Adipocyte (in vitro differentiated cells): ENCODE results near the gene USP2.

ENCODE experiments used
- DNase-seq: peaks from one replicate; pipeline ENCODE4 v3.0.0-alpha.2; 2015; ENCODE audit warnings: low read depth
- H3K27me3 ChIP-seq: replicated peaks from 2 replicates; pipeline ENCODE4 v1.7.0; 2013; ENCODE audit warnings: mild to moderate bottlenecking, low read length, moderate library complexity; ENCODE audit not compliant: control insufficient read depth, insufficient read depth
- H3K36me3 ChIP-seq: 2 replicates; pipeline ENCODE4 v1.7.0; 2013; ENCODE audit warnings: low read length, mild to moderate bottlenecking, moderate library complexity; ENCODE audit not compliant: control insufficient read depth, insufficient read depth, severe bottlenecking
- H3K4me1 ChIP-seq: 2 replicates; pipeline ENCODE4 v1.7.0; 2013; ENCODE audit warnings: mild to moderate bottlenecking, low read length, moderate library complexity; ENCODE audit not compliant: control insufficient read depth, insufficient read depth
- H3K4me3 ChIP-seq: 2 replicates; pipeline ENCODE4 v1.7.0; 2013; ENCODE audit warnings: mild to moderate bottlenecking, low read length, moderate library complexity
- H3K9ac ChIP-seq: 2 replicates; pipeline ENCODE4 v1.7.0; 2013; ENCODE audit warnings: mild to moderate bottlenecking, low read length, moderate library complexity
- H3K9me3 ChIP-seq: 2 replicates; pipeline ENCODE4 v1.7.0; 2013; ENCODE audit warnings: mild to moderate bottlenecking, low read length, moderate library complexity; ENCODE audit not compliant: control insufficient read depth

The USP2 gene

DNA sequence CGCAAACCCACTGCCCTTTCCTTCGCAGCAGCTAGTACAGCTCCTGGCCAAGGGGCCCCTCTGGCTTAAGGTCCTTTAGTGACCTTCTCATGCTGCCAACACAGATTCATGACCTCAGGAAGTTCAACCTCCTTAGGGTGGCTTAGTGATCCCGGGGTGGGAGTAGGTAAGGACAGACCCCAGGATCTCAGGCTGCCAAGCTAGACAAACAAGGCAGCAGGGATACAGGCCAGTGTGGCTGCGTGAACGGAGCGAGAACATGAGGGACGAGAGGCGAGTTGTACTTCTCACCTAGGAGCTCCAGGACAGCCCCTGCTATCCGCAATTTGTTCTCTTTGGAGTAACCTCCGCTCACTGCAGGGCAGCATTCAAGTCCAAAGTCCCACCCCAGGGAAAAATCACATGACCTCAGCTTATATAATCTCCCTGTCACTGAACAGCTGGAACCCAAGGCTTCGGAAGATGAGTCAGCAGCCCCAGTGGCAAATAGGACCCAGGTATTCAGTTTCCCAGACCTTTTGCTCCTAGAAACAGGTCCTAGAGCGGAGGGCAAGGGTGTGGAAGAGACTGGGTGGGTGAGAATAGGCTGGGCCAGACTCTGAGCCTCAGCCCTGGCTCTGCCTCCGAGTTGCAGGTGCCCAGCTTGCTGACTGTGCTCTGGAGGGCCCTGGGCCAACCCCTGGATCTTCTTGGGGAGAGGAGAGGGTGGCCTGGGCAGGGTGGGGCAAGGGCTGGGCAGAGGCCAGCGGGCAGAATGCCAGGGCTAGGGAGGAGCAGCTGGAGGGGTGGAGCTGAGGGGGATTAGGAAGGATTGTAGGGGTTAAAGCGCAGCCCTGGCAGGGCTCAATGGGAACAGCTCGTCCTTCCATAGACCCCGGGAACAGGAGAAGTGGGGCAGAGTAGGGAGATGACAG, 13.1 kb downstream of the USP2 start:
- H3K9ac ChIP-seq, result no peak overlapping the region
- peaks cover 40% of the 10 kb centered on the region for H3K4me1 ChIP-seq
- H3K36me3 ChIP-seq, result no peaks in the 10 kb centered on the region
- H3K27me3 ChIP-seq, result no peaks in the 10 kb centered on the region
- no peak overlapping the region for H3K4me3 ChIP-seq
- H3K9me3 ChIP-seq, result no peaks in the 10 kb centered on the region
- no peak for DNase-seq

DNA sequence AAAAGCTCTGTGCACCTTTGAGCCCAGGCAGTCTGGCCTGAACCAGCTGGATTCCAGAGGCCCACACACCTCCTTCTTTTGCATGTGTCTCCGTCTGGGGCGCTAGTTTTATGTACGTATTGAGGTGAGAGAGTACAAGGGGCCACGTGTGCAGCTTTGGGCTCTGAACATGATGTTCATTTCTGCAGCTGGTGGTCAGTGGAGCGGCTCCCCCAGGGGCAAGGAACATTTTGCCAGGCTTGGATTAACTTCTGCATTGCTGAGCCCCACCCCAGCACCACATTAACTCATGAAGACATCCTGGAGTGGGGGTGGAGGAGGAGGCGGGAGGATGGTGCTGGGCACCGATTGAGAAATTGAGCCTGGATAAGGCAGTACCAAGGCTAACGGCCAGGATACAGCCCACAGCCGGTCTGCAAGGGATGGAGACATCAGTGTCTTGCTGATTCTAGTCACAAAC, 13.8 kb downstream of the USP2 start:
- DNase-seq, result peak; percentile 40
- H3K27me3 ChIP-seq, result no peaks in the 10 kb centered on the region
- peaks cover 47% of the 10 kb centered on the region for H3K4me1 ChIP-seq
- H3K36me3 ChIP-seq, result no peaks in the 10 kb centered on the region
- no peak overlapping the region for H3K4me3 ChIP-seq
- no peak overlapping the region for H3K9ac ChIP-seq
- no peaks in the 10 kb centered on the region for H3K9me3 ChIP-seq

DNA sequence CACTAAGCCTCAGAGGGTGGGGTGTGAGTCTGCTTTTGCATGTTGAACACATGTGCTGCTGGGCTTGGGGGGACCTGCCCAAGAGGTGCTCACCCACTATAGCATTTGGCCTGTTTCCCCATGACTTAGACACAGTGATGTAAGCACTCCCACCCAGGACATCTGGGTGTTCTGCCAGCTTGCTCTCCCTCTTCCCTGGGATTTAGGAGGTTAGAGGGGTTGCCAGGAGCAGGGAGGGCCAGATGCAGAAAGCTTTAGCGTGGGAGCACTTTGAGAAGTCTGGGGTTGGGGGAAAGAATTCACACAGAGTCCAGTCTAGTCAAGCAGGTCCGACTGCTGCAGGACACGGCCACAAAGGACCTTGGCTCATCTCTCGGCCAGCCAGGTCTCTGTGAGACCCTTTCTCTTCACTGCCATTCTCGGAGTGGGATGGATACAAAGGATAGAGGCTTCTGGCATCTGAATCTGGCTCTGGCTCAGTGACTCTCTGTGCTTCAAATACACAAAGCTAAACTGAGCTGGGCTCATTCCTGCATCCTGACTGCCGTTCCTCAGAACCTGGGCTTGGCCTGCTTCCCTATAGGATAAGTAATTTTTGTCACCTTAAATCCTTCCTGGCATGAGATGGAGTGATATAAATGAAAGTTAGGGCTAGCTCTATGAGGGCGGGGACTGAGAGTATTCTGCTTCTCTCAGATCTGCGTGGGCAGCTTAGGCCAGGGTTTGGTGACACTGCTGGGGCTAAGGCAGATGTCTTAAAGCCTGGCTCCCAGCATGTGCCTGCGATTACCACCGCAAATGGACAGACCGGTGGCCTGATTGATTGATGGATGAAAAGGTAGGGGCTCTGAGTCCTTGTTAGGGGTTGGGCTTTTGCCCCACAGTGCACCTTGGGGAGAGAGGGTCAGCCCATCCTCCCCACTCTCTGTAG, 14.5 kb downstream of the USP2 start:
- H3K4me3 ChIP-seq, result no peak overlapping the region
- H3K9me3 ChIP-seq, result no peaks in the 10 kb centered on the region
- no peak for DNase-seq
- no peaks in the 10 kb centered on the region for H3K36me3 ChIP-seq
- H3K4me1 ChIP-seq, result peaks cover 54% of the 10 kb centered on the region
- H3K9ac ChIP-seq, result no peak overlapping the region
- H3K27me3 ChIP-seq, result no peaks in the 10 kb centered on the region

DNA sequence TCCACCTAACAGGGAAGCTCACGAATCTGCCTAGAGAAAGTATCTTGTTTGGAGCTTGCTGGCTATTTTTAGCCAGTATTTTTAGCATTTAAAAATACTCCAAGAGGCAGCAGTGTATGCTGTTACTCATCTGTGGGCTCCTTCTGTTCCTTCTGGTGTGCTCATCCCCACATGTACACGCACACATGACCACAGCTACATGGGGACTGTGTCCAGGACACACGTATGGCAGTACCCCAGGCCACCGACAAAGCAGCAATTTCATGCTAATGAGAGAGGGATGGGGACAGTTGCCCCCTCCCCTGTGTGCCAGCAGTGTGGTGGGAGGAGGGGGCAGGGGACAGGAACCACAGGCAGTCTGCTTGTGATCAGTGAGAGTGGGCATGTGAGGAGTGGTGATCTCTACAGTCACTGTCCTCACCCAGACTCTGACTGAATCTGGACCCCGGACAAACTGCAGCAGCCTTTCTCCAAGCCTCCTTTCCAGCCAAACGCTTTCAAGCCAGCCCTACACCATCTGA, 16.4 kb downstream of the USP2 start:
- H3K27me3 ChIP-seq, result no peaks in the 10 kb centered on the region

DNA sequence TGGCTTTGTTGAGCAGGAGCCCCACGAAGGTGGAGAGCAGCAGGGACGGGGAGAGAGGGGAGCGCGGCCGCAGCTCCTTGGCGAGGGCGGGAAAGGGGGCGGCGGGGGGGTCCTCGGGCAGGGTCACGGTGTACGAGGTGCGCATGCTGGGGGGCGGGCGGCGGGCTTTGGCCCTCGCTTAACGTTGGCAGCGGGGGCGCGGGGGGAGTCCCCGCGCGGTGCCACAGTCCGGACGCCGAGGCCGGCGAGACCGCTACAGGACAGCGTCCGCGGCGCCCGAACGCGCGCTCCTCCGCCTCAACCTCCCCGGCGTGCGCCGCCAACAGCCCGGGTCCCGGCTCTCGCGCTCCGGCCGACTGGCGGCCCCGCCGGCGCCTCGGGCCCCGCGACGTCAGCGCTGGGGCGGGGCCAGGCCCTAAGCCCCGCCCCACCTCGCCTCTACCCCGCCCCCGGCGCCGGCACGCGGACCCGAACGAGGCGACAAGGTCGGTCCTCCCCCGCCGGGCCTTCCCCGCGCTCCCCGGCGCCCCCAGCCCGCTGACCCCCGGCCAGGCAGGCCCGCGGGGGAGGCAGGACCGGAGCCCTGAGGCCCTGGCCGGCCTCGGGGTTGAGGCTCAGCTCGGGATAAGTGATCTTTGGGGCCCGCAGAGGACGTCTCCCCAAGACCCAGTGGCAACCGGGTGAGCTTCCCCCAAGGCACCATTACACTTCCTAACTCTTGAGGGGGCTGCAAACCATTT, 17.5 kb downstream of the USP2 start:
- H3K27me3 ChIP-seq, result no peaks in the 10 kb centered on the region
- peaks cover 3% of the 10 kb centered on the region for H3K36me3 ChIP-seq
- peak; percentile 89 for DNase-seq
- H3K9ac ChIP-seq, result no peak overlapping the region
- peaks cover 61% of the 10 kb centered on the region for H3K4me1 ChIP-seq
- H3K9me3 ChIP-seq, result no peaks in the 10 kb centered on the region
- H3K4me3 ChIP-seq, result peak overlapping the region; percentile 60

More for the DNA sequence above, 16.4 kb downstream of the USP2 start:
- DNase-seq, result no peak
- Histone ChIP-seq H3K4me1 (peaks cover 57% of the 10 kb centered on the region), H3K9me3 (no peaks in the 10 kb centered on the region), H3K36me3 (no peaks in the 10 kb centered on the region), H3K9ac (no peak overlapping the region), H3K4me3 (no peak overlapping the region)

DNA sequence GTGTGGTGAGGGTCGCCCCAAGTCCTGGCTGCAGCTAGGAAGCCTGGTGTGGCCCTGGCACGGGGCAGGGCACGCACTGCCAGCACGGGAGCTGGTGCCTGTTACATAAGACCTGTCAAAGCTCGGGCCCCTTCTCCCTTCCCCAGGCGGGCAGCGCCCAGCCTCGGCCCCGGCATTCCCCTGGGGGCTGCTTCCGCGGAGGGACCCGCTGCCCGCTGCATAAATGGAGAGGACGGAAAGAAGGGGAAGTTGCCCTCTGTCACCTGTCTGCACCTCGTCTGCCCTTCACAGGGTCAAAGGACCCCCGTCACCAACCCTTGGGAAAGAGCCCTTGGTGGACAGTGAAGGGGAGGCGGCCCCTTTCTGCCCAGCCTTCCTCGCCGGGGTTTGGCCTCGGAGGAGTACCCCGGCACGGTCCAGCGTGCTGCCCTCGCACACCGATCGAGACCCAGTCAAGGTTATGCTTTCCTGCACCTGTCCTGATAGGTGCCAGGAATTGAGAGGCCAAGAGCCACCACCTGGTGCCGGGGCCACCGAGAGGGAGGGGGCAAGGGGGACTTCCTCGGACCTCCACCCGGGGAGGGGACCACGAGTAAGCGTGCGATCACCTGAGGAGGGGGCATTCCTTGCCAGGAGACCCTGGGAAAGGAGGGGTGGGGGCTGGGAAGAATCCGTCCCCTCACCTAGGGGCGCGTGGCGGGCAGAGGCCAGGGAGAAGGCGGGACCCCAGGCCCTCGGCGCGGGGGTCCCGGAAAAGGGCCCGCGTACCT, 18.2 kb downstream of the USP2 start:
- DNase-seq, result no peak
- peaks cover 3% of the 10 kb centered on the region for H3K36me3 ChIP-seq
- no peak overlapping the region for H3K9ac ChIP-seq
- H3K9me3 ChIP-seq, result no peaks in the 10 kb centered on the region
- no peaks in the 10 kb centered on the region for H3K27me3 ChIP-seq
- peaks cover 54% of the 10 kb centered on the region for H3K4me1 ChIP-seq
- H3K4me3 ChIP-seq, result no peak overlapping the region

DNA sequence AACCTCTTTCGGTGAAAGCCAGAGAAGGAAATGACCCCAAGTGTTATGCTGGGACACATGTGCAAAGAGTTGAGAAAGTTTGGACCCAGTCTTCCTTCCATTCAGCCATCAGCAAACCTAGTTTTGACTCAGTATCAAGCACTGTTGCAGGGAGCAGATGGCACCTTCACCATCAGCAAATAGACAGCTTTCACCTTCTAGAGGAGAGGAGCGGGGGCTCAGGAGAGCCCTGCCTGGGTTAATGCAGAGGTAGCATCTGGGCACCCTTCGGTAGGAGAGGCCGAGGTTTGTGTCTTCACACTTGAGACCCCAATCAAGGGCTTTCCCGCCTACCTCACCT, 18.8 kb downstream of the USP2 start:
- Histone ChIP-seq H3K36me3 (peaks cover 3% of the 10 kb centered on the region), H3K9ac (no peak overlapping the region), H3K9me3 (no peaks in the 10 kb centered on the region), H3K4me3 (no peak overlapping the region), H3K4me1 (peaks cover 49% of the 10 kb centered on the region), H3K27me3 (no peaks in the 10 kb centered on the region)
- no peak for DNase-seq

DNA sequence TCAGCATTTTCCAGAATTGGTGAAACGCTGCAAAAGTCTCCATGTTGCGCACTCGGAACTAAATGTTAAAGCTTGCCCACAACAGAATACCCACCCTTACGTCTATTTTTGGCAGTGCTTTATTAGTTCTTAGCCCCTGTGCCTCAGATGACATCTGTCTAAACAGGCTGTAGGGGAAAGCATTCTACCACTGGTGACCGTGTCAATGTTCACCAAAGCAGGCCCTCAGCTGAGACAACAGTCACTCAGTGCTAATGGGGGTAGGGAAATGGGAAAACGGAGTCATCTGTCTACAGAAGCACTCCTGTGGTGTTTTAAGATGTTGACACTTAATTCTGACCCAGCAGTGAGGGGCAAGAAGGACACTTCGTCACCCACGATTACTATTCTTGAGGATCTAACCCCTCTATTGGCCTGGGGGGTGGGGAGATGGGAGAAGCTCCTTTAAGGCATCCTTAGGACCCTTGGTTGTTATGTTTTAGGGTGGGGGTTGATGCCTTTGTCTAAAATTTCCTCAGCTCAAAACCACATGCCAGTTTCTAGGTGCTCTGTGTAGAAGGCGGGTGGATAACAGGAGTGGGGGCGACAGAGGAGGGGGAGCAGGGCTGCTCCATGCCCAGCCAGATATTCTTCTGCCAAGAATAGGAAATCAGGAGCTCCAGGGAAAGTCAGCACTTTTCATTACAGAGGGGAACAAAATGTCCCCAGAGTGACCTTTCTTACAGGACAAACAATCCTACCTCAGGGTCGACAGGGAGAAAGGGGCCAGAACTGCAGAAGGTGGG, 19.4 kb downstream of the USP2 start:
- no peak overlapping the region for H3K4me3 ChIP-seq
- H3K9me3 ChIP-seq, result no peaks in the 10 kb centered on the region
- peaks cover 3% of the 10 kb centered on the region for H3K36me3 ChIP-seq
- H3K9ac ChIP-seq, result no peak overlapping the region
- no peaks in the 10 kb centered on the region for H3K27me3 ChIP-seq
- H3K4me1 ChIP-seq, result peaks cover 47% of the 10 kb centered on the region
- DNase-seq, result no peak

DNA sequence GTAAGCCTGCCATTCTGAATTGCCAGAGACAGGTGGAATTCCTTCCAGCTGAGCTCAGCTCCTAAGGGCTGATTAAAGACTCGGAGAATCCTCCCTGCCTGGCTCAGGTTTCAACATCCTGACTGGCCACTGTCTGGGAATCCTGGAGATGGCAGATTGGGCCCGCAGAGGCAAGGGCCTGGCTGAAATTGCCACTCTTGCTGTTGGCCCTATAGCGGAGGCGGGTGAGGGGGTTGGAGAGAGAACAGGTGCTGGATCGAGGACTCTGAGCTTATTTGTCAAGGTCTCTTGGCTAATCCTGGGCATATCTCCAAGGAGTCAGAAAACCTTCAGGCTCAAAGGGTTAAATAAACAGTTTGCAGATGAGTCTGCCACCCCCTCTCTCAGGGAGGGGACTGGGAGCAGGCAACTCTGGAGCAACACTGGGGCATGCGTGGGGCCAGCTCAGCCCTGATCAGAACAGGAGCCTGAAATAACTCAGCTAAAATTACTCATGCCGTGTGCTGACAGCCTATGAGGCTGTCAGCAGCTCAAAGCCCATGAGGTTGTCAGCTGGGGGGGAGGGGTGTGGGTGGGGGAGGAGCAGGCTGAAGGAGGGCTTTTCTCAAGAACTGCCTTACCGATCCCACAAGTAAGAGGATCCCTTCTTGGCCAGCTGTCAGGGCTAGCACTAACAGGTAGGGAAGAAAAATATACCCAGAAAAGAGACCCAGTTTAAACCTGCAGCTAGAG, 20.3 kb downstream of the USP2 start:
- H3K9ac ChIP-seq, result no peak overlapping the region
- DNase-seq, result peak; percentile 83
- H3K36me3 ChIP-seq, result peaks cover 3% of the 10 kb centered on the region
- H3K9me3 ChIP-seq, result no peaks in the 10 kb centered on the region
- H3K4me3 ChIP-seq, result no peak overlapping the region
- H3K27me3 ChIP-seq, result no peaks in the 10 kb centered on the region
- H3K4me1 ChIP-seq, result peaks cover 50% of the 10 kb centered on the region
